ENCODE measurements around the gene THBS3. TPM values are rescaled to one million over a fixed set of nuclear protein-coding genes. Genes with fewer than 3 reads are reported as not detected.
"Not testable (repeated sequence)": the region's sequence is repeated elsewhere in the genome, so short reads cannot be mapped to it uniquely, and the experiment has no call there.

The THBS3 gene
- total RNA-seq, 2 experiments from 2014 or later, result 15.4 to 15.7 TPM

DNA sequence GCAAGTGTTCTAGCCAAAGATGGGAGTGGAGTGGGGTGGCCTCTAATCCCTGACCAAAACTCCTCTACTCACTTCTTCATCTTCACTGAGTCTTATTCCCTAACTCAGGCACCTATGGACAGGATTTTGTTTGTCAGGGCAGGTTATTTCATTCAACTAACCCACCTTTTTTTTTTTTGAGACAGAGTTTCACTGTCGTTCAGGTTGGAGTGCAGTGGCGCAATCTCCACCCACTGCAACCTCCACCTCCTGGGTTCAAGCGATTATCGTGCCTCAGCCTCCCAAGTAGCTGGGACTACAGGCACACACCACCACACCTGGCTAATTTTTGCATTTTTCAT is 39.6 kb downstream of the THBS3 start:
- not testable (repeated sequence) for H3K4me3 Mint-ChIP-seq; H3K27me3 Mint-ChIP-seq (ENCODE audit: low read depth); H3K9me3 Mint-ChIP-seq; H3K27ac Mint-ChIP-seq; DNase-seq
- CTCF ChIA-PET, result interaction anchor here (0.6 to 12.0 kb wide), 22 partner anchors 12 to 748 kb away, joined by 3 to 234 read pairs (median 4); partner anchors contain the start of genes EFNA4 and SLC50A1
- intact Hi-C loops (cut with micrococcal nuclease), result loop anchor here (1.0 kb wide), 1 partner anchor 106 kb away; no protein-coding TSS in a partner anchor
- peaks cover 10% of the 10 kb centered on the region for H3K36me3 Mint-ChIP-seq (ENCODE audit: low read depth)
- peaks cover 26% of the 10 kb centered on the region for H3K4me1 Mint-ChIP-seq (ENCODE audit: low read depth)

GRCh38 chr1:155167166-155168104 is 40.3 kb downstream of the THBS3 start:
- Mint-ChIP-seq H3K27me3 (ENCODE audit: low read depth) (no peaks in the 10 kb centered on the region), H3K36me3 (ENCODE audit: low read depth) (peaks cover 10% of the 10 kb centered on the region), H3K27ac (no peak overlapping the region), H3K4me1 (ENCODE audit: low read depth) (peaks cover 24% of the 10 kb centered on the region), H3K9me3 (no peaks in the 10 kb centered on the region), H3K4me3 (peak overlapping the region; percentile 51)
- CTCF ChIA-PET, result interaction anchor here (0.6 to 12.0 kb wide), 23 partner anchors 11 to 1444 kb away, joined by 3 to 234 read pairs (median 4); partner anchors contain the start of genes EFNA4 and SLC50A1
- peak; percentile 95 for DNase-seq
- intact Hi-C loops (cut with micrococcal nuclease), result loop anchor here (1.0 kb wide), 2 partner anchors 76 to 105 kb away; no protein-coding TSS in a partner anchor

- H3K4me3 Mint-ChIP-seq, result no peak overlapping the region
- intact Hi-C loops (cut with micrococcal nuclease), result loop anchor here (1.0 kb wide), 1 partner anchor 75 kb away; no protein-coding TSS in a partner anchor
- no peak for DNase-seq
- H3K4me1 Mint-ChIP-seq (ENCODE audit: low read depth), result peaks cover 17% of the 10 kb centered on the region
- no peak overlapping the region for H3K27ac Mint-ChIP-seq
- no peaks in the 10 kb centered on the region for H3K9me3 Mint-ChIP-seq
- no peaks in the 10 kb centered on the region for H3K27me3 Mint-ChIP-seq (ENCODE audit: low read depth)
- H3K36me3 Mint-ChIP-seq (ENCODE audit: low read depth), result peaks cover 10% of the 10 kb centered on the region
- CTCF ChIA-PET, result interaction anchor here (1.1 to 12.0 kb wide), 12 partner anchors 21 to 173 kb away, joined by 3 to 234 read pairs (median 6); partner anchors contain the start of genes EFNA4 and SLC50A1
Measured at GRCh38 chr1:155166471-155167165, 41.1 kb downstream of the THBS3 start.

- no peak overlapping the region for H3K27ac Mint-ChIP-seq
- H3K36me3 Mint-ChIP-seq (ENCODE audit: low read depth), result peaks cover 8% of the 10 kb centered on the region
- CTCF ChIA-PET, result interaction anchor here (0.6 to 12.0 kb wide), 11 partner anchors 20 to 301 kb away, joined by 3 to 234 read pairs (median 5); partner anchors contain the start of genes EFNA4 and SLC50A1
- no peaks in the 10 kb centered on the region for H3K9me3 Mint-ChIP-seq
- DNase-seq, result no peak
- H3K4me3 Mint-ChIP-seq, result no peak overlapping the region
- intact Hi-C loops (cut with micrococcal nuclease), result no loop called here
- H3K4me1 Mint-ChIP-seq (ENCODE audit: low read depth), result peaks cover 14% of the 10 kb centered on the region
- no peaks in the 10 kb centered on the region for H3K27me3 Mint-ChIP-seq (ENCODE audit: low read depth)
Measured at GRCh38 chr1:155166051-155166470, 41.6 kb downstream of the THBS3 start.

DNA sequence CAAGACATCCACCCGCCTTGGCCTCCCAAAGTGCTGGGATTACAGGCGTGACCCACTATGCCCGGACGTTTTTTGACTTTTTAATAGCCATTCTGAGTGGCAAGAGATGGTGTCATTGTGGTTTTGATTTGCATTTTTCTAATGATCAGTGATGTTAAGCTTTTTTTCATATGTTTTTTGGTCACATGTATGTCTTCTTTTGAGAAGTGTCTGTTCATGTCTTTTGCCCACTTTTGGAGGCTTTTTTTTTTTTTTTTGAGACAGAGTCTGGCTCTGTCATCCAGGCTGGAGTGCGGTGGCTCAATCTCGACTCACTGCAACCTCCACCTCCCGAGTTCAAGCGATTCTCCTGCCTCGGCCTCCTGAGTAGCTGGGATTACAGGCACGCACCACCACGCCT is 43.1 kb downstream of the THBS3 start:
- DNase-seq; H3K4me3 Mint-ChIP-seq; H3K27me3 Mint-ChIP-seq (ENCODE audit: low read depth); H3K36me3 Mint-ChIP-seq (ENCODE audit: low read depth); H3K9me3 Mint-ChIP-seq; H3K27ac Mint-ChIP-seq; intact Hi-C loops (cut with micrococcal nuclease): not testable (repeated sequence)
- H3K4me1 Mint-ChIP-seq (ENCODE audit: low read depth), result peaks cover 11% of the 10 kb centered on the region
- CTCF ChIA-PET, result interaction anchor here (0.7 to 12.0 kb wide), 3 partner anchors 14 to 74 kb away, joined by 3 to 234 read pairs (median 3); no protein-coding TSS in a partner anchor

DNA sequence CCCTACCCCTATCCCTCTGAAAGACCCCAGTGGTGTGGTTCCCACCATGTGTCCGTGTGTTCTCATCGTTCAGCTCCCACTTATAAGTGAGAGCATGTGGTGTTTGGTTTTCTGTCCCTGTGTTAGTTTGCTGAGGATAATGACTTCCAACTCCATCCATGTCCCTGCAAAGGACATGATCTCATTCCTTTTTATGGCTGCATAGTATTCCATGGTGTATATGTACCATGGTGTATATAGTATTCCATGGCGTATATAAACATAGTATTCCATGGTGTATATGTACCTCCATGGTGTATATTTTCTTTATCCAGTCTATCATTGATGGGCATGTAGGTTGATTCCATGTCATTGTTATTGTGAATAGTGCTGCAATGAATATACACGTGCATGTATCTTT is 43.9 kb downstream of the THBS3 start:
- H3K27me3 Mint-ChIP-seq (ENCODE audit: low read depth); DNase-seq; H3K36me3 Mint-ChIP-seq (ENCODE audit: low read depth); H3K4me3 Mint-ChIP-seq; H3K27ac Mint-ChIP-seq; H3K9me3 Mint-ChIP-seq; intact Hi-C loops (cut with micrococcal nuclease): not testable (repeated sequence)
- CTCF ChIA-PET, result interaction anchor here (0.7 to 1.9 kb wide), 5 partner anchors 9 to 79 kb away, joined by 3 to 7 read pairs (median 5); partner anchors contain the start of gene KRTCAP2
- H3K4me1 Mint-ChIP-seq (ENCODE audit: low read depth), result peaks cover 11% of the 10 kb centered on the region

- DNase-seq; H3K4me3 Mint-ChIP-seq; H3K9me3 Mint-ChIP-seq; H3K27ac Mint-ChIP-seq; H3K36me3 Mint-ChIP-seq (ENCODE audit: low read depth); H3K4me1 Mint-ChIP-seq (ENCODE audit: low read depth); H3K27me3 Mint-ChIP-seq (ENCODE audit: low read depth); intact Hi-C loops (cut with micrococcal nuclease): not testable (repeated sequence)
- CTCF ChIA-PET, result interaction anchor here (0.9 to 1.9 kb wide), 3 partner anchors 56 to 77 kb away, joined by 3 to 7 read pairs (median 6); no protein-coding TSS in a partner anchor
Measured at GRCh38 chr1:155162631-155163030, 45.1 kb downstream of the THBS3 start.

GRCh38 chr1:155160128-155160527 is 47.6 kb downstream of the THBS3 start:
- H3K4me3 Mint-ChIP-seq, result no peak overlapping the region
- no peak overlapping the region for H3K27ac Mint-ChIP-seq
- no peaks in the 10 kb centered on the region for H3K27me3 Mint-ChIP-seq (ENCODE audit: low read depth)
- H3K4me1 Mint-ChIP-seq (ENCODE audit: low read depth), result no peaks in the 10 kb centered on the region
- no peak for DNase-seq
- CTCF ChIA-PET, result interaction anchor here (1.2 kb wide), 1 partner anchor 68 kb away, joined by 3 read pairs; no protein-coding TSS in a partner anchor
- intact Hi-C loops (cut with micrococcal nuclease), result no loop called here
- H3K36me3 Mint-ChIP-seq (ENCODE audit: low read depth), result no peaks in the 10 kb centered on the region
- H3K9me3 Mint-ChIP-seq, result no peaks in the 10 kb centered on the region

DNA sequence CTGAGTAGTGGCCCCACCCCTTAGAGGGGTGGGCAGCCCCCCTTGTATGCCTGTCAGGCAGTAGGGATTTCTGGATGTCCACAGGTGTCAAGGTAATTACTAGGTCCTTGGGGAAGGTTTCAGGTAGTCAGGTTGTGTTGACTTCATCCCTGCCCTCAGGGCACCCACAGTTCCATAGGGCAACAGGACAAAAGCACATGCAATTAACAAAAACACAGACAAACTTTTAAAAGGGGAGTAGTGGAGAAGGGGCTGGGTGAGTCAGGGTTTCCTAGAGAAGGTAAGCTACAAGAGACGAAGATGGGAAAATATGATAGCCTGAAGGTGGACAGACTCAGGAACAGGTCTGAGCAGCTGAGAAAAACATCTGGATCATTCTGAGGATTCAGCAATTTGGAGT is 48.7 kb downstream of the THBS3 start:
- H3K27me3 Mint-ChIP-seq (ENCODE audit: low read depth), result no peaks in the 10 kb centered on the region
- no peak overlapping the region for H3K4me3 Mint-ChIP-seq
- intact Hi-C loops (cut with micrococcal nuclease), result no loop called here
- no peak overlapping the region for H3K27ac Mint-ChIP-seq
- H3K4me1 Mint-ChIP-seq (ENCODE audit: low read depth), result no peaks in the 10 kb centered on the region
- H3K36me3 Mint-ChIP-seq (ENCODE audit: low read depth), result no peaks in the 10 kb centered on the region
- CTCF ChIA-PET, result interaction anchor here (1.2 kb wide), 1 partner anchor 67 kb away, joined by 3 read pairs; no protein-coding TSS in a partner anchor
- no peaks in the 10 kb centered on the region for H3K9me3 Mint-ChIP-seq
- no peak for DNase-seq

DNA sequence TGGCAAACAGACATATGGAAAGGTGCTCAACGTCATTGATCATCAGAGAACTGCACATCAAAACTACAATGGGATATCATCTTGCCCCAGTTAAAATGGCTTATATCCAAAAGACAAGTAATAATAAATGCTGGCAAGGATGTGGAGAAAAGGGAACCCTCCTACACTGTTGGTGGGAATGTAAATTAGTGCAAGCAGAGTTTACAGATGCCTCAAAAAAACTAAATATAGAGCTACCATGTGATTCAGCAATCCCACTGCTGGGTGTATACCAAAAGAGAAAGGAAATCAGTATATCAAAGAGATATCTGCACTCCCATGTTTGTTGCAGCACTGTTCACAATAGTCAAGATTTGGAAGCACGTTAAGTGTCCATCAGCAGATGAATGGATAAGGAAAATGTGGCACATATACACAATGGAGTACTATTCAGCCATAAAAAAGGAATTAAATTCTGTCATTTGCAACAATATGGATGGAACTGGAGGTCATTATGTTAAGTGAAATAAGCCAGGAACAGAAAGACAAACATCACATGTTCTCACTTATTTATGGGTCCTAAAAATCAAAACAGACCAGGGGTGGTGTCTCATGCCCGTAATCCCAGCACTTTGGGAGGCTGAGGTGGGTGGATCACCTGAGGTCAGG is 51.6 kb downstream of the THBS3 start:
- H3K27ac Mint-ChIP-seq; H3K27me3 Mint-ChIP-seq (ENCODE audit: low read depth); H3K9me3 Mint-ChIP-seq; H3K36me3 Mint-ChIP-seq (ENCODE audit: low read depth); intact Hi-C loops (cut with micrococcal nuclease); H3K4me3 Mint-ChIP-seq; DNase-seq; H3K4me1 Mint-ChIP-seq (ENCODE audit: low read depth): not testable (repeated sequence)
- CTCF ChIA-PET, result interaction anchor here (1.6 to 1.7 kb wide), 2 partner anchors 12 kb away, joined by 5 read pairs; no protein-coding TSS in a partner anchor

All from activated naive CD4-positive, alpha-beta T cell treated with anti-CD3 and anti-CD28 coated beads for 36 hours (primary cell).